B cell (primary cell): Measurements from ENCODE around the gene SNRPD3. TPM values are rescaled to one million over a fixed set of nuclear protein-coding genes. Genes with fewer than 3 reads are reported as not detected.
A peak's percentile ranks its signal among the peaks of the same experiment; 100 is the strongest.

Experiments used
- ATAC-seq: fragments of 200-7000 bp; cut with Tn5 transposase; one replicate; pipeline ENCODE4 v1.10.0; 2021; ENCODE audit warnings: low read depth, mild to moderate bottlenecking, moderate number of reproducible peaks, moderate library complexity
- CTCF ChIA-PET: fragments of 350-600 bp; sonication (Branson Sonifier 250); formaldehyde crosslinking; loops from one replicate; lab custom pipeline; 2021; ENCODE audit warnings: antibody characterized with exemption, inconsistent platforms; lab: Charles Lee
- POLR2A ChIA-PET: fragments of 350-600 bp; sonication (Branson Sonifier 250); formaldehyde crosslinking; loops from one replicate; lab custom pipeline; 2021; ENCODE audit warnings: antibody characterized with exemption; lab: Charles Lee
- DNase-seq: peaks from one replicate; pipeline ENCODE4 v3.0.0; 2013
- H2AFZ ChIP-seq: 2 replicates; pipeline ENCODE4 v1.6.1; 2012; ENCODE audit warnings: mild to moderate bottlenecking, low read depth, low read length; ENCODE audit not compliant: insufficient read depth, poor library complexity, severe bottlenecking
- H3K27ac ChIP-seq, 2 donors: 1 replicate in 1 of 2; 2 replicates in 1 of 2; pipeline ENCODE4 v1.5.1; 2012 to 2013; ENCODE audit warnings: low read length in 2 of 2, mild to moderate bottlenecking in 2 of 2, moderate library complexity in 1 of 2
- H3K27me3 ChIP-seq, 4 experiments: fragments of 200-600 bp in 1 of 4; sonication (generic) in 1 of 4; replicated peaks in 1 of 4; 1 replicate in 2 of 4; 2 replicates in 2 of 4; pipeline versions ENCODE4 v1.6.1 to v1.7.0; 2013 to 2016; ENCODE audit warnings: low read length in 3 of 4, mild to moderate bottlenecking in 2 of 4, mixed read lengths in 1 of 4, moderate library complexity in 1 of 4; ENCODE audit not compliant: insufficient read depth in 4 of 4, control insufficient read depth in 3 of 4; ENCODE audit errors: control extremely low read depth in 1 of 4
- H3K36me3 ChIP-seq, 2 experiments: replicated peaks in 1 of 2; 1 replicate in 1 of 2; 2 replicates in 1 of 2; pipeline versions ENCODE4 v1.6.1 to v1.7.1; 2013; ENCODE audit warnings: low read length in 1 of 2; ENCODE audit not compliant: insufficient read depth in 2 of 2, control insufficient read depth in 1 of 2; ENCODE audit errors: control extremely low read depth in 1 of 2, extremely low read depth in 1 of 2
- H3K4me1 ChIP-seq, 2 donors: fragments of 200-600 bp in 1 of 2; sonication (generic) in 1 of 2; 1 replicate in 1 of 2; 2 replicates in 1 of 2; pipeline versions ENCODE4 v1.5.1 to v1.6.1; 2013 to 2017; ENCODE audit warnings: low read length in 2 of 2; ENCODE audit not compliant: control insufficient read depth in 2 of 2, insufficient read depth in 2 of 2
- H3K4me2 ChIP-seq: replicated peaks from 2 replicates; pipeline ENCODE3; 2012; ENCODE audit warnings: mild to moderate bottlenecking, low read depth, low read length; ENCODE audit not compliant: poor library complexity, severe bottlenecking
- H3K4me3 ChIP-seq, 5 experiments: fragments of 200-600 bp in 1 of 5; sonication (generic) in 1 of 5; 1 replicate in 3 of 5; 2 replicates in 2 of 5; pipeline versions ENCODE4 v1.5.1 to v1.7.0; 2011 to 2016; ENCODE audit warnings: low read length in 4 of 5, mild to moderate bottlenecking in 4 of 5, low read depth in 2 of 5, control low read depth in 1 of 5, moderate library complexity in 1 of 5; ENCODE audit not compliant: insufficient read depth in 1 of 5; ENCODE audit errors: control extremely low read depth in 1 of 5, extremely low read depth in 1 of 5
- H3K79me2 ChIP-seq: fragments of 200-600 bp; sonication (generic); one replicate; pipeline ENCODE4 v1.6.0; 2016; ENCODE audit warnings: low read length; ENCODE audit not compliant: control insufficient read depth, insufficient read depth
- H3K9ac ChIP-seq: fragments of 200-600 bp; sonication (generic); 2 replicates; pipeline ENCODE4 v1.6.1; 2017; ENCODE audit warnings: mild to moderate bottlenecking, low read length, moderate library complexity
- H3K9me3 ChIP-seq, 3 donors: one replicate each; pipeline versions ENCODE4 v1.6.1 to v1.7.1; 2013; ENCODE audit warnings: low read length in 2 of 3; ENCODE audit not compliant: control insufficient read depth in 2 of 3, insufficient read depth in 1 of 3; ENCODE audit errors: control extremely low read depth in 1 of 3
- H4K20me1 ChIP-seq: 2 replicates; pipeline ENCODE4 v1.6.0; 2012; ENCODE audit warnings: mild to moderate bottlenecking, low read length; ENCODE audit not compliant: insufficient read depth, control insufficient read depth, poor library complexity, severe bottlenecking
- H3K27ac Mint-ChIP-seq: one replicate; pipeline ENCODE4 v1.8.0; 2021; ENCODE audit warnings: mixed read lengths
- H3K27me3 Mint-ChIP-seq: one replicate; pipeline ENCODE4 v1.8.0; 2021; ENCODE audit warnings: mixed read lengths
- H3K4me1 Mint-ChIP-seq: one replicate; pipeline ENCODE4 v1.8.0; 2021; ENCODE audit warnings: mixed read lengths
- H3K4me3 Mint-ChIP-seq: one replicate; pipeline ENCODE4 v1.8.0; 2021; ENCODE audit warnings: mixed read lengths
- H3K9me3 Mint-ChIP-seq: one replicate; pipeline ENCODE4 v1.8.0; 2022; ENCODE audit warnings: mixed read lengths; ENCODE audit not compliant: insufficient read depth
- CTCF ChIP-seq: fragments of 200-600 bp; IDR thresholded peaks from one replicate; pipeline ENCODE4 v1.8.0; 2022; ENCODE audit warnings: antibody characterized with exemption, mild to moderate bottlenecking
- EZH2 ChIP-seq: IDR thresholded peaks from 2 replicates; pipeline ENCODE4 v1.6.1; 2012; ENCODE audit warnings: borderline replicate concordance, low read depth, mild to moderate bottlenecking, moderate library complexity, low read length; ENCODE audit not compliant: insufficient read depth, poor library complexity, severe bottlenecking
- WGBS: methylation state at CpG from one replicate; pipeline ENCODE4 v1.1.5; 2013; ENCODE audit warnings: missing lambda C conversion rate; ENCODE audit not compliant: insufficient coverage; 5-methylcytosine and 5-hydroxymethylcytosine counted together
- intact Hi-C: fragments of 100-400 bp; cut with micrococcal nuclease; formaldehyde crosslinking; loops from one replicate; pipeline ENCODE4 v1.10.0; 2022
- polyA plus RNA-seq: library from polyadenylated mRNA; depleted of rRNA; stranded (reverse); fragments of >200 nt; gene quantifications from 2 replicates; pipeline ENCODE4 v1.2.3, GENCODE V29; 2012
- total RNA-seq, 2 donors: library from RNA; stranded (reverse); fragments of 120-200 nt in 1 of 2; gene quantifications; 1 replicate in 1 of 2; 2 replicates in 1 of 2; pipeline versions ENCODE4 v1.2.3 to v1.2.4, GENCODE V29; 2013 to 2022

SNRPD3 gene
- total and polyA plus RNA-seq, 2 donors (not counting 1 experiment from before 2014, with no cell fraction given) = 76.7 to 165 TPM

GRCh38 chr22:24590596-24591173 is 34.9 kb downstream of the SNRPD3 start:
- Histone ChIP-seq H3K9me3 (peaks cover 0 to 5% (median 0%) of the 10 kb centered on the region in 3 donors), H4K20me1 (no peaks in the 10 kb centered on the region), H3K79me2 (no peaks in the 10 kb centered on the region), H3K4me3 (no peak overlapping the region), H2AFZ (no peak overlapping the region), H3K36me3 (no peaks in the 10 kb centered on the region), H3K9ac (no peak overlapping the region), H3K4me1 (peaks cover 2 to 15% of the 10 kb centered on the region in 2 donors), H3K27ac (no peak overlapping the region), H3K27me3 (peaks cover 0 to 20% (median 0%) of the 10 kb centered on the region in 4 experiments), H3K4me2 (no peak overlapping the region)
- 97% methylated on average over 9 of the region's 12 CpGs for WGBS
- Mint-ChIP-seq H3K9me3 (no peaks in the 10 kb centered on the region), H3K27ac (no peak overlapping the region), H3K27me3 (peaks cover 5% of the 10 kb centered on the region), H3K4me3 (no peak overlapping the region), H3K4me1 (peaks cover 7% of the 10 kb centered on the region)
- POLR2A ChIA-PET = no interaction called here
- TF ChIP-seq CTCF (no peak), EZH2 (no peak)
- DNase-seq (no peak), ATAC-seq (no peak)
- CTCF ChIA-PET = no interaction called here
- intact Hi-C loops = no loop called here

GRCh38 chr22:24591286-24591830 is 35.6 kb downstream of the SNRPD3 start:
- no peak overlapping the region for H3K27ac ChIP-seq
- intact Hi-C loops = no loop called here
- H3K27me3 Mint-ChIP-seq = peaks cover 5% of the 10 kb centered on the region
- TF ChIP-seq EZH2 = no peak
- TF ChIP-seq CTCF = no peak
- DNase-seq (no peak), ATAC-seq (no peak)
- H3K4me1 Mint-ChIP-seq = peaks cover 7% of the 10 kb centered on the region
- peaks cover 0 to 5% (median 0%) of the 10 kb centered on the region in 3 donors for H3K9me3 ChIP-seq
- POLR2A ChIA-PET = no interaction called here
- H2AFZ ChIP-seq = no peak overlapping the region
- no peak overlapping the region for H3K4me2 ChIP-seq
- no peak overlapping the region for H3K9ac ChIP-seq
- H3K9me3 Mint-ChIP-seq = no peaks in the 10 kb centered on the region
- no peaks in the 10 kb centered on the region for H3K36me3 ChIP-seq
- H3K4me3 Mint-ChIP-seq = peak overlapping the region; percentile 10
- H3K27me3 ChIP-seq = peaks cover 0 to 20% (median 0%) of the 10 kb centered on the region in 4 experiments
- no peak overlapping the region for H3K27ac Mint-ChIP-seq
- CTCF ChIA-PET = no interaction called here
- H3K4me3 ChIP-seq = no peak overlapping the region
- 95% methylated on average over 6 of the region's 6 CpGs for WGBS
- no peaks in the 10 kb centered on the region for H4K20me1 ChIP-seq
- H3K4me1 ChIP-seq = peaks cover 2 to 15% of the 10 kb centered on the region in 2 donors
- H3K79me2 ChIP-seq = no peaks in the 10 kb centered on the region
